ENCODE results near the gene AFF2.

The AFF2 gene

GRCh38 chrX:149036086-149036485, 535.7 kb downstream of the AFF2 start:
- DNase-seq, result no peak

GRCh38 chrX:149037281-149037870, 537.0 kb downstream of the AFF2 start:
- DNase-seq, result no peak

- no peak for DNase-seq
Measured at GRCh38 chrX:149039057-149039456, 538.6 kb downstream of the AFF2 start.

GRCh38 chrX:149040873-149041535, 540.6 kb downstream of the AFF2 start:
- no peak for DNase-seq

- no peak for DNase-seq
Measured at GRCh38 chrX:149043401-149043800, 543.0 kb downstream of the AFF2 start.

GRCh38 chrX:149044471-149044870, 544.1 kb downstream of the AFF2 start:
- DNase-seq, result no peak

GRCh38 chrX:149045645-149046210, 545.3 kb downstream of the AFF2 start:
- DNase-seq, result no peak

Data from left hindlimb (tissue), 1 donor.